NCI-H460 (cell line): ENCODE results near the gene FZD8. TPM values are rescaled to one million over a fixed set of nuclear protein-coding genes. Genes with fewer than 3 reads are reported as not detected.

Experiments used
- DNase-seq: peaks from one replicate; pipeline ENCODE4 v3.0.0-alpha.2; 2016; ENCODE audit warnings: low read depth; ENCODE audit errors: extremely low read depth
- total RNA-seq: library from RNA; depleted of rRNA; stranded (reverse); fragments of >200 nt; shearing (Covaris generic); gene quantifications from 2 replicates; pipeline ENCODE4 v1.2.3, GENCODE V29; 2014

FZD8 gene
- total RNA-seq, 1 experiment from 2014 or later, result 16.5 TPM

GRCh38 chr10:35641676-35642034 is 441 bp downstream of the FZD8 start:
- DNase-seq, result no peak

GRCh38 chr10:35640951-35641675 is 983 bp downstream of the FZD8 start:
- DNase-seq, result no peak

GRCh38 chr10:35640474-35640873 is 1.6 kb downstream of the FZD8 start:
- peak; percentile 55 for DNase-seq

GRCh38 chr10:35639728-35640401 is 2.2 kb downstream of the FZD8 start:
- DNase-seq, result no peak

- DNase-seq, result no peak
Observed at GRCh38 chr10:35639021-35639727, 2.9 kb downstream of the FZD8 start.

GRCh38 chr10:35638101-35638500 is 4.0 kb downstream of the FZD8 start:
- no peak for DNase-seq

- DNase-seq, result no peak
Observed at GRCh38 chr10:35637462-35637861, 4.6 kb downstream of the FZD8 start.

- DNase-seq, result no peak
Observed at GRCh38 chr10:35636956-35637355, 5.1 kb downstream of the FZD8 start.

- DNase-seq, result peak; percentile 71
Observed at GRCh38 chr10:35635576-35635975, 6.5 kb downstream of the FZD8 start.

GRCh38 chr10:35633006-35633980 is 8.8 kb downstream of the FZD8 start:
- no peak for DNase-seq

- no peak for DNase-seq
Observed at GRCh38 chr10:35632027-35632426, 10.1 kb downstream of the FZD8 start.

GRCh38 chr10:35631404-35631803 is 10.7 kb downstream of the FZD8 start:
- no peak for DNase-seq

- DNase-seq, result no peak
Observed at GRCh38 chr10:35626971-35627507, 15.1 kb downstream of the FZD8 start.

- DNase-seq, result no peak
Observed at GRCh38 chr10:35614312-35614711, 27.8 kb downstream of the FZD8 start.

GRCh38 chr10:35613597-35614226 is 28.4 kb downstream of the FZD8 start:
- peak; percentile 29 for DNase-seq

- no peak for DNase-seq
Observed at GRCh38 chr10:35613107-35613440, 29.0 kb downstream of the FZD8 start.

- no peak for DNase-seq
Observed at GRCh38 chr10:35612385-35613106, 29.6 kb downstream of the FZD8 start.

- DNase-seq, result no peak
Observed at GRCh38 chr10:35611750-35612149, 30.3 kb downstream of the FZD8 start.

- no peak for DNase-seq
Observed at GRCh38 chr10:35608328-35608672, 33.8 kb downstream of the FZD8 start.
